ENCODE results near the gene HK2.

Gene HK2

GRCh38 chr2:74886251-74886650 is 52.3 kb downstream of the HK2 start:
- H2AFZ ChIP-seq (ENCODE audit: low read length) = no peak overlapping the region
- no peaks in the 10 kb centered on the region for H3K9me3 ChIP-seq (ENCODE audit: low read length)
- no peak overlapping the region for H3K27ac ChIP-seq (ENCODE audit: low read depth, low read length, poor library complexity, severe bottlenecking)
- H3K4me3 ChIP-seq (ENCODE audit: low read depth, low read length, poor library complexity, severe bottlenecking) = no peak overlapping the region
- TF ChIP-seq CTCF (IDR thresholded peaks at IDR 0.05; ENCODE audit: low read length) (no peak), EZH2 (IDR thresholded peaks at IDR 0.05; ENCODE audit: borderline replicate concordance, low read length) (no peak)
- H4K20me1 ChIP-seq (ENCODE audit: insufficient read depth, low read length) = no peaks in the 10 kb centered on the region
- H3K9me2 ChIP-seq (ENCODE audit: low read depth, low read length) = no peaks in the 10 kb centered on the region
- H3K36me3 ChIP-seq (ENCODE audit: insufficient read depth, low read length) = peaks cover 98% of the 10 kb centered on the region
- H3K79me2 ChIP-seq (ENCODE audit: insufficient read depth, low read length) = no peaks in the 10 kb centered on the region
- H3K27me3 ChIP-seq (ENCODE audit: insufficient read depth, low read length) = no peaks in the 10 kb centered on the region
- H3K4me1 ChIP-seq (ENCODE audit: insufficient read depth, low read length, severe bottlenecking) = no peaks in the 10 kb centered on the region
- H3F3A ChIP-seq (ENCODE audit: insufficient read depth, low read length) = no peaks in the 10 kb centered on the region
- no peak overlapping the region for H3K4me2 ChIP-seq (ENCODE audit: low read length)
- no peak overlapping the region for H3K9ac ChIP-seq (ENCODE audit: low read length)

GRCh38 chr2:74886811-74887210 is 52.9 kb downstream of the HK2 start:
- no peaks in the 10 kb centered on the region for H3K9me2 ChIP-seq (ENCODE audit: low read depth, low read length)
- 0 out of 2 replicates have a peak, but pooled peaks have one; percentile 11 for TF ChIP-seq CTCF (IDR thresholded peaks at IDR 0.05; ENCODE audit: low read length)
- no peak for TF ChIP-seq EZH2 (IDR thresholded peaks at IDR 0.05; ENCODE audit: borderline replicate concordance, low read length)
- no peaks in the 10 kb centered on the region for H3K27me3 ChIP-seq (ENCODE audit: insufficient read depth, low read length)
- H2AFZ ChIP-seq (ENCODE audit: low read length) = no peak overlapping the region
- no peaks in the 10 kb centered on the region for H3K4me1 ChIP-seq (ENCODE audit: insufficient read depth, low read length, severe bottlenecking)
- H3F3A ChIP-seq (ENCODE audit: insufficient read depth, low read length) = no peaks in the 10 kb centered on the region
- no peak overlapping the region for H3K9ac ChIP-seq (ENCODE audit: low read length)
- no peak overlapping the region for H3K27ac ChIP-seq (ENCODE audit: low read depth, low read length, poor library complexity, severe bottlenecking)
- no peak overlapping the region for H3K4me2 ChIP-seq (ENCODE audit: low read length)
- no peaks in the 10 kb centered on the region for H3K9me3 ChIP-seq (ENCODE audit: low read length)
- no peaks in the 10 kb centered on the region for H4K20me1 ChIP-seq (ENCODE audit: insufficient read depth, low read length)
- H3K79me2 ChIP-seq (ENCODE audit: insufficient read depth, low read length) = no peaks in the 10 kb centered on the region
- H3K4me3 ChIP-seq (ENCODE audit: low read depth, low read length, poor library complexity, severe bottlenecking) = no peak overlapping the region
- H3K36me3 ChIP-seq (ENCODE audit: insufficient read depth, low read length) = peaks cover 98% of the 10 kb centered on the region

GRCh38 chr2:74887445-74887951 is 53.6 kb downstream of the HK2 start:
- no peak overlapping the region for H2AFZ ChIP-seq (ENCODE audit: low read length)
- peaks cover 99% of the 10 kb centered on the region for H3K36me3 ChIP-seq (ENCODE audit: insufficient read depth, low read length)
- no peaks in the 10 kb centered on the region for H3K9me2 ChIP-seq (ENCODE audit: low read depth, low read length)
- no peaks in the 10 kb centered on the region for H4K20me1 ChIP-seq (ENCODE audit: insufficient read depth, low read length)
- no peak overlapping the region for H3K27ac ChIP-seq (ENCODE audit: low read depth, low read length, poor library complexity, severe bottlenecking)
- no peak overlapping the region for H3K4me3 ChIP-seq (ENCODE audit: low read depth, low read length, poor library complexity, severe bottlenecking)
- H3K9ac ChIP-seq (ENCODE audit: low read length) = no peak overlapping the region
- no peaks in the 10 kb centered on the region for H3K9me3 ChIP-seq (ENCODE audit: low read length)
- no peaks in the 10 kb centered on the region for H3K27me3 ChIP-seq (ENCODE audit: insufficient read depth, low read length)
- no peaks in the 10 kb centered on the region for H3F3A ChIP-seq (ENCODE audit: insufficient read depth, low read length)
- no peaks in the 10 kb centered on the region for H3K79me2 ChIP-seq (ENCODE audit: insufficient read depth, low read length)
- TF ChIP-seq CTCF (IDR thresholded peaks at IDR 0.05; ENCODE audit: low read length) (no peak), EZH2 (IDR thresholded peaks at IDR 0.05; ENCODE audit: borderline replicate concordance, low read length) (no peak)
- H3K4me2 ChIP-seq (ENCODE audit: low read length) = no peak overlapping the region
- H3K4me1 ChIP-seq (ENCODE audit: insufficient read depth, low read length, severe bottlenecking) = no peaks in the 10 kb centered on the region
